ENCODE data around the gene HJV. TPM values are rescaled to one million over a fixed set of nuclear protein-coding genes. Genes with fewer than 3 reads are reported as not detected.

HJV gene
- total and polyA plus RNA-seq, 2 of the 4 experiments (the other 2 are of a cell fraction): not detected

GRCh38 chr1:146001709-146002108 lies 19.8 kb downstream of the HJV start:
- H2BK20ac ChIP-seq (ENCODE audit: low read depth, low read length): no peak overlapping the region
- H3K79me1 ChIP-seq (ENCODE audit: low read depth in 1 of 2, low read length in 2 of 2): peaks cover 5 to 6% of the 10 kb centered on the region in 2 experiments; a peak in 3 of 4 replicates
- no peak overlapping the region for H3K14ac ChIP-seq (replicated peaks; ENCODE audit: low read depth, low read length)
- ChIA-PET CTCF (no interaction called here), POLR2A (ENCODE audit: unreplicated experiment) (no interaction called here)
- no peaks in the 10 kb centered on the region for H3K27me3 ChIP-seq (ENCODE audit: control insufficient read depth, insufficient read depth, low read length)
- no peak overlapping the region for H3K23ac ChIP-seq (ENCODE audit: low read depth, low read length)
- no peaks in the 10 kb centered on the region for H4K20me1 ChIP-seq (ENCODE audit: insufficient read depth, low read length)
- H3K56ac ChIP-seq (ENCODE audit: extremely low read depth, insufficient read depth, low read length): no peak overlapping the region
- H2BK120ac ChIP-seq (ENCODE audit: low read depth, low read length): no peak overlapping the region
- H2BK15ac ChIP-seq (ENCODE audit: low read depth, low read length): no peak overlapping the region
- no peak overlapping the region for H2BK5ac ChIP-seq (ENCODE audit: low read depth, low read length, poor library complexity, severe bottlenecking)
- no peak overlapping the region for H3K4ac ChIP-seq (ENCODE audit: low read depth, low read length)
- no peak overlapping the region for H2AK5ac ChIP-seq (ENCODE audit: low read depth, low read length)
- H4K91ac ChIP-seq (ENCODE audit: insufficient read depth, low read depth, low read length): no peak overlapping the region
- BruUV-seq (replicated peaks): no TSS peak
- no peak overlapping the region for H2AFZ ChIP-seq (replicated peaks; ENCODE audit: low read length, poor library complexity)
- DNase-seq (no peak), ATAC-seq (ENCODE audit: low read depth) (no peak)
- H3K4me2 ChIP-seq (ENCODE audit: low read depth, low read length): no peak overlapping the region
- dilution Hi-C loops (cut with HindIII; ENCODE audit: low sequenced_read_pairs, unreplicated experiment) (no loop called here), in situ Hi-C loops (cut with MboI; ENCODE audit: low sequenced_read_pairs) (no loop called here), intact Hi-C loops (cut with micrococcal nuclease) (no loop called here)
- no peak for TF ChIP-seq FOS (IDR thresholded peaks at IDR 0.05; ENCODE audit: low read depth, low read length)
- no peak overlapping the region for H3K27ac ChIP-seq (ENCODE audit: insufficient read depth, low read length)
- no peak overlapping the region for H3K9ac ChIP-seq (ENCODE audit: low read depth, low read length)
- H3K9me1 ChIP-seq (ENCODE audit: insufficient read depth, low read length): no peaks in the 10 kb centered on the region
- no peaks in the 10 kb centered on the region for H3K36me3 ChIP-seq (ENCODE audit: control insufficient read depth, insufficient read depth, low read length)
- H4K5ac ChIP-seq (ENCODE audit: low read depth, low read length): no peak overlapping the region
- WGBS, 2 experiments (ENCODE audit: extremely low coverage in 2 of 2, insufficient read length in 1 of 2): no CpG with 5 or more reads among the region's 2 CpGs
- peaks cover 4% of the 10 kb centered on the region for H3K4me1 ChIP-seq (ENCODE audit: control insufficient read depth, insufficient read depth, low read length)
- H2AK9ac ChIP-seq (replicated peaks; ENCODE audit: low read depth, low read length, poor library complexity): no peak overlapping the region
- H3K18ac ChIP-seq (ENCODE audit: low read depth, low read length): no peak overlapping the region
- H3K9me3 ChIP-seq (ENCODE audit: control insufficient read depth, insufficient read depth, low read length): no peaks in the 10 kb centered on the region
- H3K4me3 ChIP-seq (ENCODE audit: insufficient read depth, low read depth, low read length): no peak overlapping the region
- H4K8ac ChIP-seq (ENCODE audit: low read depth in 2 of 2, low read length in 2 of 2): no peak overlapping the region

All from IMR-90 (cell line).